Neural cell (in vitro differentiated cells): ENCODE measurements around the gene SIVA1. TPM values are rescaled to one million over a fixed set of nuclear protein-coding genes. Genes with fewer than 3 reads are reported as not detected.

Source experiments
- H2AFZ ChIP-seq: fragments of 200-600, 300-800 bp; sonication (generic), shearing (Covaris generic); 2 replicates; pipeline ENCODE4 v1.6.0; 2014; ENCODE audit warnings: low read depth, mild to moderate bottlenecking, antibody characterized with exemption, low read length, moderate library complexity
- H3F3A ChIP-seq: fragments of 200-600 bp; shearing (Covaris generic); 2 replicates; pipeline ENCODE4 v1.6.1; 2016; ENCODE audit warnings: mild to moderate bottlenecking, moderate library complexity, mixed read lengths, antibody characterized with exemption, low read length; ENCODE audit not compliant: insufficient read depth, poor library complexity, severe bottlenecking
- H3K27ac ChIP-seq: fragments of 200-600, 300-800 bp; sonication (generic), shearing (Covaris generic); 2 replicates; pipeline ENCODE4 v1.5.1; 2014; ENCODE audit warnings: mild to moderate bottlenecking, low read length, moderate library complexity
- H3K27me3 ChIP-seq: fragments of 300-800, 200-600 bp; sonication (generic), shearing (Covaris generic); 2 replicates; pipeline ENCODE4 v1.6.0; 2014; ENCODE audit warnings: mild to moderate bottlenecking, low read depth, low read length, moderate library complexity; ENCODE audit not compliant: insufficient read depth
- H3K36me3 ChIP-seq: fragments of 300-800, 200-600 bp; sonication (generic), shearing (Covaris generic); 2 replicates; pipeline ENCODE4 v1.5.1; 2014; ENCODE audit warnings: mild to moderate bottlenecking, antibody characterized with exemption, low read length, moderate library complexity; ENCODE audit not compliant: insufficient read depth
- H3K4me2 ChIP-seq: fragments of 300-800, 200-600 bp; sonication (generic), shearing (Covaris generic); 2 replicates; pipeline ENCODE4 v1.6.0; 2014; ENCODE audit warnings: mild to moderate bottlenecking, low read length
- H3K4me3 ChIP-seq: fragments of 300-800, 200-600 bp; sonication (generic), shearing (Covaris generic); 2 replicates; pipeline ENCODE4 v1.5.1; 2014; ENCODE audit warnings: mild to moderate bottlenecking, low read length, moderate library complexity
- H3K79me2 ChIP-seq: fragments of 200-600 bp; shearing (Covaris generic); replicated peaks from 2 replicates; pipeline ENCODE4 v1.6.0; 2014; ENCODE audit warnings: mild to moderate bottlenecking, low read length, moderate library complexity; ENCODE audit not compliant: insufficient read depth
- H3K9ac ChIP-seq: fragments of 300-800, 200-600 bp; sonication (generic), shearing (Covaris generic); 2 replicates; pipeline ENCODE4 v1.6.1; 2016; ENCODE audit warnings: mild to moderate bottlenecking, low read length, mixed read lengths
- H3K9me2 ChIP-seq: fragments of 200-600 bp; shearing (Covaris generic); 2 replicates; pipeline ENCODE4 v1.6.1; 2016; ENCODE audit warnings: mild to moderate bottlenecking, low read length, mixed read lengths; ENCODE audit not compliant: insufficient read depth
- H3K9me3 ChIP-seq: fragments of 200-600, 300-800 bp; sonication (generic), shearing (Covaris generic); 2 replicates; pipeline ENCODE4 v1.6.1; 2016; ENCODE audit warnings: mild to moderate bottlenecking, mixed run types, low read length, moderate library complexity, mixed read lengths
- H4K20me1 ChIP-seq: fragments of 200-600 bp; shearing (Covaris generic); 2 replicates; pipeline ENCODE4 v1.6.1; 2016; ENCODE audit warnings: mild to moderate bottlenecking, mixed run types; ENCODE audit not compliant: insufficient read depth
- CTCF ChIP-seq: fragments of 450-650 bp; IDR thresholded peaks from 2 replicates; pipeline ENCODE4 v1.5.1; 2014; ENCODE audit warnings: antibody characterized with exemption, mild to moderate bottlenecking, moderate library complexity; ENCODE audit not compliant: poor library complexity, severe bottlenecking
- EP300 ChIP-seq: fragments of 450-650 bp; conservative IDR thresholded peaks from 2 replicates; pipeline ENCODE4 v1.6.1; 2014; ENCODE audit warnings: antibody characterized with exemption, mild to moderate bottlenecking, moderate library complexity; ENCODE audit not compliant: poor library complexity, severe bottlenecking
- EZH2 ChIP-seq: fragments of 200-600, 300-800 bp; shearing (Covaris generic), sonication (generic); IDR thresholded peaks from 2 replicates; pipeline ENCODE4 v1.6.1; 2014; ENCODE audit warnings: antibody characterized with exemption, low read length, borderline replicate concordance, mild to moderate bottlenecking; ENCODE audit not compliant: insufficient read depth, poor library complexity, severe bottlenecking
- MXI1 ChIP-seq: fragments of 450-650 bp; conservative IDR thresholded peaks from 2 replicates; pipeline ENCODE4 v1.6.1; 2014; ENCODE audit warnings: antibody characterized with exemption, mild to moderate bottlenecking; ENCODE audit not compliant: poor library complexity, severe bottlenecking
- POLR2AphosphoS5 ChIP-seq: IDR thresholded peaks from 2 replicates; pipeline ENCODE4 v1.6.1; 2012
- RAD21 ChIP-seq: fragments of 450-650 bp; conservative IDR thresholded peaks from 2 replicates; pipeline ENCODE4 v1.6.1; 2014; ENCODE audit warnings: antibody characterized with exemption, mild to moderate bottlenecking, moderate library complexity
- REST ChIP-seq: IDR thresholded peaks from 2 replicates; pipeline ENCODE4 v1.6.1; 2012; ENCODE audit warnings: borderline replicate concordance
- SMC3 ChIP-seq: fragments of 450-650 bp; conservative IDR thresholded peaks from 2 replicates; pipeline ENCODE4 v1.6.1; 2014; ENCODE audit warnings: antibody characterized with exemption, mild to moderate bottlenecking, moderate library complexity; ENCODE audit not compliant: poor library complexity
- TAF1 ChIP-seq: IDR thresholded peaks from 2 replicates; pipeline ENCODE4 v1.6.1; 2012; ENCODE audit warnings: low read depth
- polyA plus RNA-seq: library from polyadenylated mRNA; depleted of rRNA; stranded (reverse); fragments of >200 nt; gene quantifications from 2 replicates; pipeline ENCODE4 v1.2.3, GENCODE V29; 2014

Gene SIVA1
- polyA plus RNA-seq, 1 donor from 2014 or later = 180 TPM

- Histone ChIP-seq H3K9ac (no peak overlapping the region), H3K9me3 (peaks cover 3% of the 10 kb centered on the region), H4K20me1 (no peaks in the 10 kb centered on the region), H3K36me3 (no peaks in the 10 kb centered on the region), H3K27me3 (no peaks in the 10 kb centered on the region), H3K4me2 (no peak overlapping the region), H3K79me2 (no peaks in the 10 kb centered on the region), H3K27ac (no peak overlapping the region), H3K9me2 (no peaks in the 10 kb centered on the region), H3K4me3 (no peak overlapping the region), H3F3A (no peaks in the 10 kb centered on the region), H2AFZ (no peak overlapping the region)
- TF ChIP-seq SMC3 (no peak), REST (no peak), EP300 (no peak), CTCF (no peak), EZH2 (no peak), POLR2AphosphoS5 (no peak), TAF1 (no peak), MXI1 (no peak), RAD21 (no peak)
These were observed 48.7 kb upstream of the SIVA1 start for GRCh38 chr14:104704252-104704651.

- no peaks in the 10 kb centered on the region for H3K27me3 ChIP-seq
- peaks cover 3% of the 10 kb centered on the region for H3K9me3 ChIP-seq
- no peak overlapping the region for H2AFZ ChIP-seq
- H3K4me2 ChIP-seq = no peak overlapping the region
- no peak overlapping the region for H3K27ac ChIP-seq
- no peak for TF ChIP-seq MXI1
- no peak for TF ChIP-seq RAD21
- no peak for TF ChIP-seq EP300
- no peak for TF ChIP-seq REST
- TF ChIP-seq CTCF = no peak
- TF ChIP-seq SMC3 = no peak
- TF ChIP-seq POLR2AphosphoS5 = no peak
- no peaks in the 10 kb centered on the region for H3F3A ChIP-seq
- no peaks in the 10 kb centered on the region for H3K79me2 ChIP-seq
- H4K20me1 ChIP-seq = no peaks in the 10 kb centered on the region
- no peak overlapping the region for H3K4me3 ChIP-seq
- no peak overlapping the region for H3K9ac ChIP-seq
- H3K36me3 ChIP-seq = no peaks in the 10 kb centered on the region
- H3K9me2 ChIP-seq = no peaks in the 10 kb centered on the region
These were observed 47.5 kb upstream of the SIVA1 start for GRCh38 chr14:104705340-104706047.
